ENCODE results near the gene DHRS11.

DHRS11 gene

GRCh38 chr17:36616061-36617029 is 24.7 kb downstream of the DHRS11 start:
- no peak for DNase-seq (ENCODE audit: low spot score)

GRCh38 chr17:36617773-36618172 is 26.1 kb downstream of the DHRS11 start:
- DNase-seq (ENCODE audit: low spot score) = no peak

GRCh38 chr17:36623281-36623680 is 31.6 kb downstream of the DHRS11 start:
- DNase-seq (ENCODE audit: low spot score) = no peak

GRCh38 chr17:36625188-36625587 is 33.5 kb downstream of the DHRS11 start:
- DNase-seq (ENCODE audit: low spot score) = no peak

GRCh38 chr17:36627101-36627500 is 35.4 kb downstream of the DHRS11 start:
- DNase-seq (ENCODE audit: low spot score) = no peak

GRCh38 chr17:36628576-36628975 is 36.9 kb downstream of the DHRS11 start:
- DNase-seq (ENCODE audit: low spot score) = no peak

- peak; percentile 64 for DNase-seq (ENCODE audit: low spot score)
These were observed 37.7 kb downstream of the DHRS11 start for GRCh38 chr17:36629252-36629847.

GRCh38 chr17:36629970-36630502 is 38.4 kb downstream of the DHRS11 start:
- no peak for DNase-seq (ENCODE audit: low spot score)

GRCh38 chr17:36631022-36631421 is 39.3 kb downstream of the DHRS11 start:
- DNase-seq (ENCODE audit: low spot score) = no peak

GRCh38 chr17:36632916-36633771 is 41.5 kb downstream of the DHRS11 start:
- no peak for DNase-seq (ENCODE audit: low spot score)

- no peak for DNase-seq (ENCODE audit: low spot score)
These were observed 48.7 kb downstream of the DHRS11 start for GRCh38 chr17:36640346-36640745.

- no peak for DNase-seq (ENCODE audit: low spot score)
These were observed 49.2 kb downstream of the DHRS11 start for GRCh38 chr17:36640836-36641235.

GRCh38 chr17:36641331-36641876 is 49.7 kb downstream of the DHRS11 start:
- no peak for DNase-seq (ENCODE audit: low spot score)

GRCh38 chr17:36641877-36642845 is 50.5 kb downstream of the DHRS11 start:
- peak; percentile 25 for DNase-seq (ENCODE audit: low spot score)

- DNase-seq (ENCODE audit: low spot score) = no peak
These were observed 51.5 kb downstream of the DHRS11 start for GRCh38 chr17:36643086-36643685.

GRCh38 chr17:36645422-36645821 is 53.7 kb downstream of the DHRS11 start:
- DNase-seq (ENCODE audit: low spot score) = no peak

GRCh38 chr17:36647636-36648035 is 56.0 kb downstream of the DHRS11 start:
- no peak for DNase-seq (ENCODE audit: low spot score)

- DNase-seq (ENCODE audit: low spot score) = no peak
These were observed 58.6 kb downstream of the DHRS11 start for GRCh38 chr17:36650096-36650775.

Data from SW480 (cell line).